A673 (cell line): ENCODE results near the gene AURKA. TPM values are rescaled to one million over a fixed set of nuclear protein-coding genes. Genes with fewer than 3 reads are reported as not detected.

Experiments
- BruUV-seq: library from RNA; stranded (reverse); fragments of 400-500 nt; replicated peaks from 2 replicates; lab custom pipeline; 2021; lab: Mats Ljungman, UMichigan
- CTCF ChIA-PET: fragments of 300-600 bp; sonication (Branson Sonifier 250); formaldehyde crosslinking; loops from one replicate; lab custom pipeline; 2022; ENCODE audit warnings: antibody characterized with exemption; lab: Charles Lee
- POLR2A ChIA-PET: fragments of 300-600 bp; sonication (Branson Sonifier 250); formaldehyde crosslinking; loops from one replicate; lab custom pipeline; 2022; ENCODE audit warnings: antibody characterized with exemption; ENCODE audit not compliant: low non-redundant PET; lab: Charles Lee
- DNase-seq: peaks from one replicate; pipeline ENCODE4 v3.0.0-alpha.2; 2015; ENCODE audit warnings: low spot score
- H3K27ac ChIP-seq: fragments of 200-600 bp; sonication (generic); 2 replicates; pipeline ENCODE4 v1.5.1; 2016; ENCODE audit warnings: mixed run types, low read depth, mild to moderate bottlenecking, mixed read lengths, antibody characterized with exemption, low read length; ENCODE audit not compliant: poor library complexity, severe bottlenecking
- H3K27me3 ChIP-seq: fragments of 200-600 bp; sonication (generic); replicated peaks from 2 replicates; pipeline ENCODE4 v1.6.1; 2017; ENCODE audit warnings: mixed run types, low read depth, mild to moderate bottlenecking, mixed read lengths, antibody characterized with exemption, low read length; ENCODE audit not compliant: insufficient read depth, poor library complexity
- H3K36me3 ChIP-seq: fragments of 200-600 bp; sonication (generic); 2 replicates; pipeline ENCODE4 v1.6.1; 2016; ENCODE audit warnings: mixed run types, mild to moderate bottlenecking, mixed read lengths, antibody characterized with exemption, low read length; ENCODE audit not compliant: insufficient read depth, poor library complexity, severe bottlenecking
- H3K4me1 ChIP-seq: fragments of 200-600 bp; sonication (generic); 2 replicates; pipeline ENCODE4 v1.6.1; 2017; ENCODE audit warnings: mixed run types, mild to moderate bottlenecking, mixed read lengths, antibody characterized with exemption, low read length; ENCODE audit not compliant: insufficient read depth, poor library complexity, severe bottlenecking
- H3K4me3 ChIP-seq: fragments of 200-600 bp; sonication (generic); 2 replicates; pipeline ENCODE4 v1.5.1; 2016; ENCODE audit warnings: low read depth, mixed run types, mild to moderate bottlenecking, mixed read lengths, low read length; ENCODE audit not compliant: poor library complexity, severe bottlenecking
- H3K9me3 ChIP-seq: fragments of 200-600 bp; sonication (generic); 2 replicates; pipeline ENCODE4 v1.6.1; 2016; ENCODE audit warnings: mixed run types, low read depth, mild to moderate bottlenecking, mixed read lengths, antibody characterized with exemption, low read length; ENCODE audit not compliant: poor library complexity, severe bottlenecking
- CTCF ChIP-seq: fragments of 300-800, 200-600 bp; sonication (generic); conservative IDR thresholded peaks from 2 replicates; pipeline ENCODE4 v1.5.1; 2017; ENCODE audit warnings: low read depth, mild to moderate bottlenecking, antibody characterized with exemption, low read length, moderate library complexity, mixed read lengths
- EZH2 ChIP-seq: fragments of 200-600 bp; sonication (generic); IDR thresholded peaks from 2 replicates; pipeline ENCODE4 v1.6.1; 2017; ENCODE audit warnings: borderline replicate concordance, low read depth, mild to moderate bottlenecking, mixed read lengths, antibody characterized with exemption, low read length; ENCODE audit not compliant: poor library complexity, severe bottlenecking
- intact Hi-C: fragments of 100-400 bp; cut with micrococcal nuclease; formaldehyde crosslinking; loops from one replicate; pipeline ENCODE4 v1.10.0; 2022; ENCODE audit not compliant: unreplicated experiment
- total RNA-seq: library from RNA; stranded (reverse); gene quantifications from 2 replicates; pipeline ENCODE4 v1.2.3, GENCODE V29; 2021

The AURKA gene
- total RNA-seq, 1 experiment from 2014 or later = 105 TPM

GRCh38 chr20:56393653-56394052 lies 1.6 kb upstream of the AURKA start:
- H3K27ac ChIP-seq = no peak overlapping the region
- ChIA-PET POLR2A (no interaction called here), CTCF (no interaction called here)
- H3K36me3 ChIP-seq = peaks cover 58% of the 10 kb centered on the region
- H3K27me3 ChIP-seq = no peaks in the 10 kb centered on the region
- no TSS peak for BruUV-seq
- H3K9me3 ChIP-seq = no peaks in the 10 kb centered on the region
- DNase-seq = no peak
- TF ChIP-seq EZH2 = no peak
- TF ChIP-seq CTCF = no peak
- intact Hi-C loops = loop anchor here (5.0 kb wide), 1 partner anchor 74 kb away; the partner anchor contains the start of gene RTF2
- peaks cover 22% of the 10 kb centered on the region for H3K4me1 ChIP-seq
- peak overlapping the region; percentile 81 for H3K4me3 ChIP-seq

- Histone ChIP-seq H3K4me1 (peaks cover 22% of the 10 kb centered on the region), H3K27me3 (no peaks in the 10 kb centered on the region), H3K36me3 (peaks cover 58% of the 10 kb centered on the region), H3K9me3 (no peaks in the 10 kb centered on the region), H3K4me3 (peak overlapping the region; percentile 81), H3K27ac (peak overlapping the region; percentile 88)
- TF ChIP-seq CTCF = no peak
- no peak for TF ChIP-seq EZH2
- CTCF ChIA-PET = no interaction called here
- DNase-seq = peak; percentile 11
- no TSS peak for BruUV-seq
- POLR2A ChIA-PET = interaction anchor here (0.7 kb wide), 1 partner anchor 1220 kb away, joined by 4 read pairs; no protein-coding TSS in a partner anchor
- intact Hi-C loops = loop anchor here (5.0 kb wide), 1 partner anchor 74 kb away; the partner anchor contains the start of gene RTF2
These were observed 967 bp upstream of the AURKA start for GRCh38 chr20:56392881-56393482.

DNA sequence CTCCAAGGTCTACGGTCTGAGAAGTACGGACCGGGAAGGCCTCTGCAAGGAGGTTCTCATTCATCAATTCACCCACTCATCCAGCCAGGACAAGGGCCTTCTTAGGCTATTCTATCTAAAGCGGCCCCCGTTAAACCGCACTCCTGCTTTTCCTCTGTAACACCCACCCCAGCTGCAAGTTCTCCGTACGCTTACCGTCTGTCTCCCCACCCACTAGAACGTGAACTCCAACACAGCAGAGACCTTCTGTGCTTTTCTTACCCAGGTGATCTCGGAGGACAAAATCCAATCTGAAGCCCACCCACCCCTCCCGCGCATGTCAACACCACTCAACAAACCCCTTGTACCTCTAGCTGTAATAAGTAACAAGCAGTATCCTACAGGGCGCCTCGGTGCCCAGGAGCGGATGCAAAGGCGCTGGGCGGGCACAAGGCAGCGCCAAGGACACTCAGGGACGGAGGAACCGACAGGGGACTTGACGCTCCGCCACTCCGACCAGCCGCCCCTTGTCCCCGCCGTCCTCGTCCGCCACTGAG lies 351 bp downstream of the AURKA start:
- TF ChIP-seq CTCF = no peak
- TF ChIP-seq EZH2 = no peak
- Histone ChIP-seq H3K36me3 (peaks cover 58% of the 10 kb centered on the region), H3K9me3 (no peaks in the 10 kb centered on the region), H3K4me1 (peaks cover 22% of the 10 kb centered on the region), H3K4me3 (peak overlapping the region; percentile 81), H3K27ac (peak overlapping the region; percentile 88), H3K27me3 (no peaks in the 10 kb centered on the region)
- no TSS peak for BruUV-seq
- intact Hi-C loops = loop anchor here (5.0 kb wide), 1 partner anchor 76 kb away; the partner anchor contains the start of gene RTF2
- peak; percentile 10 for DNase-seq
- ChIA-PET CTCF (no interaction called here), POLR2A (interaction anchor here (0.7 kb wide), 1 partner anchor 113 kb away, joined by 3 read pairs; no protein-coding TSS in a partner anchor)
